EL (cell line): ENCODE data around the gene RFLNA.

ENCODE experiments used
- DNase-seq: peaks from one replicate; pipeline ENCODE4 v3.0.0-alpha.2; 2016

RFLNA gene

GRCh38 chr12:124294780-124295341 is at the start of gene RFLNA:
Gene RFLNA (plus strand): TSS chr12:124295093. CDS start chr12:124295430, 337 bp downstream.
- no peak for DNase-seq

GRCh38 chr12:124247331-124247730 is 47.6 kb upstream of the RFLNA start:
- DNase-seq = no peak

- DNase-seq = no peak
Observed at GRCh38 chr12:124248941-124249825, 45.7 kb upstream of the RFLNA start.

- no peak for DNase-seq
Observed at GRCh38 chr12:124251186-124251585, 43.7 kb upstream of the RFLNA start.

- DNase-seq = no peak
Observed at GRCh38 chr12:124252964-124253363, 41.9 kb upstream of the RFLNA start.

GRCh38 chr12:124254126-124254525 is 40.8 kb upstream of the RFLNA start:
- no peak for DNase-seq

- peak; percentile 45 for DNase-seq
Observed at GRCh38 chr12:124259154-124260066, 35.5 kb upstream of the RFLNA start.

GRCh38 chr12:124261885-124262284 is 33.0 kb upstream of the RFLNA start:
- DNase-seq = no peak

GRCh38 chr12:124264089-124264795 is 30.7 kb upstream of the RFLNA start:
- DNase-seq = no peak

- no peak for DNase-seq
Observed at GRCh38 chr12:124264879-124265278, 30.0 kb upstream of the RFLNA start.

- DNase-seq = no peak
Observed at GRCh38 chr12:124267205-124267778, 27.6 kb upstream of the RFLNA start.

GRCh38 chr12:124270671-124271070 is 24.2 kb upstream of the RFLNA start:
- no peak for DNase-seq

GRCh38 chr12:124273630-124274029 is 21.3 kb upstream of the RFLNA start:
- DNase-seq = peak; percentile 66

- DNase-seq = no peak
Observed at GRCh38 chr12:124276337-124276736, 18.6 kb upstream of the RFLNA start.

GRCh38 chr12:124277394-124278241 is 17.3 kb upstream of the RFLNA start:
- DNase-seq = no peak

GRCh38 chr12:124278389-124279101 is 16.3 kb upstream of the RFLNA start:
- no peak for DNase-seq

GRCh38 chr12:124279315-124279714 is 15.6 kb upstream of the RFLNA start:
- no peak for DNase-seq

- DNase-seq = no peak
Observed at GRCh38 chr12:124279846-124280360, 15.0 kb upstream of the RFLNA start.

GRCh38 chr12:124281309-124281708 is 13.6 kb upstream of the RFLNA start:
- no peak for DNase-seq

GRCh38 chr12:124282287-124282686 is 12.6 kb upstream of the RFLNA start:
- DNase-seq = no peak
